Vagina (tissue), 2 donors: ENCODE results near the gene MTERF4.

Experiments used
- POLR2A ChIP-seq, 2 donors: fragments of 450-650 bp; IDR thresholded peaks; one replicate each; pipeline ENCODE4 v1.6.1; 2017; ENCODE audit warnings: antibody characterized with exemption in 2 of 2, mild to moderate bottlenecking in 2 of 2, moderate library complexity in 2 of 2
- POLR2AphosphoS5 ChIP-seq, 2 donors: sonication (generic); formaldehyde crosslinking; IDR thresholded peaks; one replicate each; pipeline ENCODE4 v1.9.0; 2017; ENCODE audit warnings: antibody characterized with exemption in 2 of 2, mild to moderate bottlenecking in 2 of 2, low read depth in 1 of 2; ENCODE audit not compliant: insufficient read depth in 1 of 2
- TF ChIP-seq, protein P1 (sequence below), 3 experiments: fragments of 450-650 bp in 2 of 3; fragments of 200-600 bp in 1 of 3; sonication (generic) in 1 of 3; IDR thresholded peaks; one replicate each; pipeline ENCODE4 v1.5.1; 2017 to 2019; ENCODE audit warnings: antibody characterized with exemption in 3 of 3, mild to moderate bottlenecking in 2 of 3, moderate library complexity in 2 of 3

DNA sequence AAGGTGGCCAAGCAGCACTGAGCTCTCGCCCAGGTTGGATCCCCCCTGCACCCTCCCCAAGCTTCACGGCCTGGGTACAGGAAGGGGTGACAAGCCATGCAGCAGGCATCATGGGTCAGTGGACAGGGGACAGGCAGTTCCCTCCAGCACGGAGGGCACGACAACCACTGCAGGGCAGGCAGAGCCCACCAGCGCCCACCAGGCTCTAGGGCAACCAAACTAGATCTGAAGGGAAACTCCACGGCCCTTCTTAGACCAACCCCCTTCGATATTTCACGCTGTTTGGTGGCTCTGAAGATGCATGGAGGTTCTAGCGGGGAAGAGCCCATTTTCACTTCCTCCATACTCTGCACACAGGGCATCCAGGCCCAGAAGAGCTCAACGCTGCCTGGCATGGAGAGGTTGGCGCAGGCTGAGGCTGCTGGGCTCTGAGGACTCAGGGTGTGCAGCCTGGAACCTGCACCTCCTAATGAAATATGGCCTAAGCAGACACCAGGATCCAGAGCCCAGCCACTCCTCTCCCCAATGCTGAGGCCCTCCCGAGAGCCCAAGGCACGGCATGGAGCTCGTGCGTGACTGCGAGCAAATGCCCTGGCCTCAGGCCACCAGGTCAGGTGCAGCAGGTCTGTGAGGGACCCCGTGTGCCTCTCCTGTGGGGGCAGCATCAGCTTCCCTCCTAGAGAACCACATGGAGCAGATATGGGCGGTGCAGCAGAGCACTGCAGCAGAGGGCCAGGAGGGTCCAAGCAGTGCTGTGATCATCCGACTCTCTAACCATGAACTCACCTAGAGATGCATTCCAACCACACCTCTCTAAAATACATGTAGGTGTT lies 8.7 kb upstream of the MTERF4 start:
- TF ChIP-seq, protein P1, sequence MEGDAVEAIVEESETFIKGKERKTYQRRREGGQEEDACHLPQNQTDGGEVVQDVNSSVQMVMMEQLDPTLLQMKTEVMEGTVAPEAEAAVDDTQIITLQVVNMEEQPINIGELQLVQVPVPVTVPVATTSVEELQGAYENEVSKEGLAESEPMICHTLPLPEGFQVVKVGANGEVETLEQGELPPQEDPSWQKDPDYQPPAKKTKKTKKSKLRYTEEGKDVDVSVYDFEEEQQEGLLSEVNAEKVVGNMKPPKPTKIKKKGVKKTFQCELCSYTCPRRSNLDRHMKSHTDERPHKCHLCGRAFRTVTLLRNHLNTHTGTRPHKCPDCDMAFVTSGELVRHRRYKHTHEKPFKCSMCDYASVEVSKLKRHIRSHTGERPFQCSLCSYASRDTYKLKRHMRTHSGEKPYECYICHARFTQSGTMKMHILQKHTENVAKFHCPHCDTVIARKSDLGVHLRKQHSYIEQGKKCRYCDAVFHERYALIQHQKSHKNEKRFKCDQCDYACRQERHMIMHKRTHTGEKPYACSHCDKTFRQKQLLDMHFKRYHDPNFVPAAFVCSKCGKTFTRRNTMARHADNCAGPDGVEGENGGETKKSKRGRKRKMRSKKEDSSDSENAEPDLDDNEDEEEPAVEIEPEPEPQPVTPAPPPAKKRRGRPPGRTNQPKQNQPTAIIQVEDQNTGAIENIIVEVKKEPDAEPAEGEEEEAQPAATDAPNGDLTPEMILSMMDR (IDR thresholded peaks at IDR 0.05) = no peak
- TF ChIP-seq POLR2AphosphoS5 (IDR thresholded peaks at IDR 0.05; ENCODE audit: insufficient read depth in 1 of 2, low read depth in 1 of 2) = no peak
- TF ChIP-seq POLR2A (IDR thresholded peaks at IDR 0.05) = no peak
